ENCODE measurements around the gene IGFBPL1. TPM values are rescaled to one million over a fixed set of nuclear protein-coding genes. Genes with fewer than 3 reads are reported as not detected.

Gene IGFBPL1
- total and polyA plus RNA-seq, 10 donors: not detected

GRCh38 chr9:38435521-38435920 is 11.3 kb upstream of the IGFBPL1 start:
- Histone ChIP-seq H3K4me3 (no peak overlapping the region), H3K4me1 (peaks cover 0 to 7% (median 0%) of the 10 kb centered on the region in 6 donors), H3K36me3 (no peaks in the 10 kb centered on the region), H3K9me3 (no peaks in the 10 kb centered on the region), H3K27me3 (replicated peaks in 1 of 7) (peaks cover 0 to 13% (median 0%) of the 10 kb centered on the region in 7 donors), H3K27ac (no peak overlapping the region)
- 67 to 86% (median 69%) methylated on average over 2 of the region's 2 CpGs for WGBS, 5 donors
- TF ChIP-seq CTCF (IDR thresholded peaks at IDR 0.05 in 8 of 11, conservative IDR thresholded peaks at IDR 0.05 in 3 of 11): no peak
- no peak for TF ChIP-seq POLR2AphosphoS5 (IDR thresholded peaks at IDR 0.05)
- TF ChIP-seq POLR2A (IDR thresholded peaks at IDR 0.05): no peak
- no peak for DNase-seq
- intact Hi-C loops (cut with DNase I; ENCODE audit: low total_unique reads): no loop called here

GRCh38 chr9:38434853-38435252 is 10.6 kb upstream of the IGFBPL1 start:
- intact Hi-C loops (cut with DNase I; ENCODE audit: low total_unique reads): no loop called here
- TF ChIP-seq CTCF (IDR thresholded peaks at IDR 0.05 in 8 of 11, conservative IDR thresholded peaks at IDR 0.05 in 3 of 11) (no peak), POLR2A (IDR thresholded peaks at IDR 0.05) (no peak), POLR2AphosphoS5 (IDR thresholded peaks at IDR 0.05) (no peak)
- H3K27me3 ChIP-seq (replicated peaks in 1 of 7): peaks cover 0 to 11% (median 0%) of the 10 kb centered on the region in 7 donors
- DNase-seq: no peak
- H3K4me1 ChIP-seq: peaks cover 0 to 7% (median 0%) of the 10 kb centered on the region in 6 donors
- H3K27ac ChIP-seq: no peak overlapping the region
- H3K36me3 ChIP-seq: no peaks in the 10 kb centered on the region
- H3K4me3 ChIP-seq: no peak overlapping the region
- H3K9me3 ChIP-seq: no peaks in the 10 kb centered on the region
- WGBS, 5 donors: 89 to 97% (median 90%) methylated on average over 3 of the region's 3 CpGs

- TF ChIP-seq CTCF (IDR thresholded peaks at IDR 0.05 in 8 of 11, conservative IDR thresholded peaks at IDR 0.05 in 3 of 11) (no peak), POLR2AphosphoS5 (IDR thresholded peaks at IDR 0.05) (no peak), POLR2A (IDR thresholded peaks at IDR 0.05) (no peak)
- Histone ChIP-seq H3K27ac (no peak overlapping the region), H3K4me3 (no peak overlapping the region), H3K4me1 (peaks cover 0 to 7% (median 0%) of the 10 kb centered on the region in 6 donors), H3K27me3 (replicated peaks in 1 of 7) (peaks cover 0 to 6% (median 0%) of the 10 kb centered on the region in 7 donors), H3K9me3 (no peaks in the 10 kb centered on the region), H3K36me3 (no peaks in the 10 kb centered on the region)
- DNase-seq: no peak
- intact Hi-C loops (cut with DNase I; ENCODE audit: low total_unique reads): no loop called here
- WGBS, 5 donors: 59 to 76% (median 71%) methylated on average over 3 of the region's 3 CpGs
These were observed 10.1 kb upstream of the IGFBPL1 start for GRCh38 chr9:38434365-38434764.

- no peak for DNase-seq
- TF ChIP-seq POLR2A (IDR thresholded peaks at IDR 0.05) (no peak), CTCF (IDR thresholded peaks at IDR 0.05 in 8 of 11, conservative IDR thresholded peaks at IDR 0.05 in 3 of 11) (peak; percentile 36 to 72 (median 58))
- no peak overlapping the region for H3K27ac ChIP-seq
- H3K9me3 ChIP-seq: no peaks in the 10 kb centered on the region
- peaks cover 0 to 7% (median 0%) of the 10 kb centered on the region in 6 donors for H3K4me1 ChIP-seq
- H3K4me3 ChIP-seq: no peak overlapping the region
- H3K27me3 ChIP-seq (replicated peaks in 1 of 7): peaks cover 0 to 5% (median 0%) of the 10 kb centered on the region in 7 donors
- no peaks in the 10 kb centered on the region for H3K36me3 ChIP-seq
- WGBS, 5 donors: 25 to 41% (median 30%) methylated on average over 3 of the region's 3 CpGs
- intact Hi-C loops (cut with DNase I; ENCODE audit: low total_unique reads): no loop called here
These were observed 8.8 kb upstream of the IGFBPL1 start for GRCh38 chr9:38432922-38433510.

Measured in spleen (tissue), 11 donors.